Measurements from ENCODE around the gene TBC1D1.

The TBC1D1 gene

GRCh38 chr4:37994569-37994968 lies 103.7 kb downstream of the TBC1D1 start:
- no peak for DNase-seq (ENCODE audit: low read depth)

GRCh38 chr4:37995299-37995821 lies 104.5 kb downstream of the TBC1D1 start:
- no peak for DNase-seq (ENCODE audit: low read depth)

GRCh38 chr4:37995981-37996775 lies 105.3 kb downstream of the TBC1D1 start:
- DNase-seq (ENCODE audit: low read depth) = no peak

GRCh38 chr4:37998226-37998625 lies 107.3 kb downstream of the TBC1D1 start:
- no peak for DNase-seq (ENCODE audit: low read depth)

- DNase-seq (ENCODE audit: low read depth) = no peak
Measured at GRCh38 chr4:37999000-37999716, 108.3 kb downstream of the TBC1D1 start.

GRCh38 chr4:37999965-38000364 lies 109.1 kb downstream of the TBC1D1 start:
- DNase-seq (ENCODE audit: low read depth) = no peak

- DNase-seq (ENCODE audit: low read depth) = no peak
Measured at GRCh38 chr4:38001927-38002326, 111.0 kb downstream of the TBC1D1 start.

GRCh38 chr4:38002451-38003071 lies 111.7 kb downstream of the TBC1D1 start:
- DNase-seq (ENCODE audit: low read depth) = no peak

GRCh38 chr4:38003102-38003501 lies 112.2 kb downstream of the TBC1D1 start:
- no peak for DNase-seq (ENCODE audit: low read depth)

GRCh38 chr4:38003628-38004027 lies 112.7 kb downstream of the TBC1D1 start:
- DNase-seq (ENCODE audit: low read depth) = no peak

- DNase-seq (ENCODE audit: low read depth) = no peak
Measured at GRCh38 chr4:38004062-38004461, 113.2 kb downstream of the TBC1D1 start.

GRCh38 chr4:38004887-38005286 lies 114.0 kb downstream of the TBC1D1 start:
- DNase-seq (ENCODE audit: low read depth) = no peak

GRCh38 chr4:38005637-38006036 lies 114.8 kb downstream of the TBC1D1 start:
- no peak for DNase-seq (ENCODE audit: low read depth)

- no peak for DNase-seq (ENCODE audit: low read depth)
Measured at GRCh38 chr4:38007645-38008044, 116.8 kb downstream of the TBC1D1 start.

- DNase-seq (ENCODE audit: low read depth) = no peak
Measured at GRCh38 chr4:38008571-38009021, 117.7 kb downstream of the TBC1D1 start.

- no peak for DNase-seq (ENCODE audit: low read depth)
Measured at GRCh38 chr4:38009421-38009820, 118.5 kb downstream of the TBC1D1 start.

GRCh38 chr4:38009949-38010348 lies 119.1 kb downstream of the TBC1D1 start:
- DNase-seq (ENCODE audit: low read depth) = no peak

- no peak for DNase-seq (ENCODE audit: low read depth)
Measured at GRCh38 chr4:38011511-38012162, 120.8 kb downstream of the TBC1D1 start.

- no peak for DNase-seq (ENCODE audit: low read depth)
Measured at GRCh38 chr4:38013461-38014366, 122.8 kb downstream of the TBC1D1 start.

GRCh38 chr4:38014421-38014852 lies 123.6 kb downstream of the TBC1D1 start:
- no peak for DNase-seq (ENCODE audit: low read depth)

GRCh38 chr4:38015886-38016515 lies 125.1 kb downstream of the TBC1D1 start:
- DNase-seq (ENCODE audit: low read depth) = no peak

All from stromal cell of bone marrow (primary cell).